Breast epithelium (tissue), 3 donors: ENCODE measurements around the gene AKAP8.

Experiments used
- POLR2AphosphoS5 ChIP-seq, 3 donors: sonication (generic); formaldehyde crosslinking; IDR thresholded peaks; one replicate each; pipeline ENCODE4 v1.6.1; 2017; ENCODE audit warnings: antibody characterized with exemption in 3 of 3
- TF ChIP-seq, protein P1 (sequence below), 3 donors: fragments of 450-650 bp; IDR thresholded peaks; one replicate each; pipeline ENCODE4 v1.5.1; 2016 to 2017; ENCODE audit warnings: antibody characterized with exemption in 3 of 3, mild to moderate bottlenecking in 3 of 3, moderate library complexity in 3 of 3

GRCh38 chr19:15315101-15315500 lies 64.5 kb downstream of the AKAP8 start:
- TF ChIP-seq, protein P1, sequence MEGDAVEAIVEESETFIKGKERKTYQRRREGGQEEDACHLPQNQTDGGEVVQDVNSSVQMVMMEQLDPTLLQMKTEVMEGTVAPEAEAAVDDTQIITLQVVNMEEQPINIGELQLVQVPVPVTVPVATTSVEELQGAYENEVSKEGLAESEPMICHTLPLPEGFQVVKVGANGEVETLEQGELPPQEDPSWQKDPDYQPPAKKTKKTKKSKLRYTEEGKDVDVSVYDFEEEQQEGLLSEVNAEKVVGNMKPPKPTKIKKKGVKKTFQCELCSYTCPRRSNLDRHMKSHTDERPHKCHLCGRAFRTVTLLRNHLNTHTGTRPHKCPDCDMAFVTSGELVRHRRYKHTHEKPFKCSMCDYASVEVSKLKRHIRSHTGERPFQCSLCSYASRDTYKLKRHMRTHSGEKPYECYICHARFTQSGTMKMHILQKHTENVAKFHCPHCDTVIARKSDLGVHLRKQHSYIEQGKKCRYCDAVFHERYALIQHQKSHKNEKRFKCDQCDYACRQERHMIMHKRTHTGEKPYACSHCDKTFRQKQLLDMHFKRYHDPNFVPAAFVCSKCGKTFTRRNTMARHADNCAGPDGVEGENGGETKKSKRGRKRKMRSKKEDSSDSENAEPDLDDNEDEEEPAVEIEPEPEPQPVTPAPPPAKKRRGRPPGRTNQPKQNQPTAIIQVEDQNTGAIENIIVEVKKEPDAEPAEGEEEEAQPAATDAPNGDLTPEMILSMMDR (IDR thresholded peaks at IDR 0.05): no peak
- no peak for TF ChIP-seq POLR2AphosphoS5 (IDR thresholded peaks at IDR 0.05)
